ENCODE results near the gene FTMT. TPM values are rescaled to one million over a fixed set of nuclear protein-coding genes. Genes with fewer than 3 reads are reported as not detected.

FTMT gene
- total and polyA plus RNA-seq, 10 donors, result not detected

DNA sequence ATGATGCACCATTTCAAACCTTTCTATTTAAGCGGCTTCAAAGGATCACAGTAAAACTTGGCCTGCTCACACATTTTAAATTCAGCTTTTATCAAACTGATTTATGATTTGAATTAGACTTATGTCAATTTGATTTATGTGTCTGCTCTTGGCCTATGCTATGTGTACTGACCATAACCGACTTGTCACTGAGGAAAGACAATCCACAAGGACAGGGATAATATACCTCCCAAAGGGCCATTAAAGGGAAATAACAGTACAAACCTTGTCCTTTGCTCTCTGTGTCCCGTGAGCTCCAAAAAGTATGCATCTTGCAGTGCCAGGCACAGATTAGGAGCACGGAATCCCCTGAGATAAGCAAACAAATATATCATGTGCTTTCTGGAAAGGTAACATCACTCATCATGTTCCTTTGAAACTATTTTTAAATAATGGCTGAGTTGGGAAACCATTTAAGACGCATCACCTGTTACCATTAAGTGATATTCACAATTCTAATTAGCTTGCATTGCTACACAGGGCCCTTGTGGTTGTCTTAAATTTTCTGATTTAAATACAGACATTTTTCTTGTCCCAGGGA is 31.9 kb upstream of the FTMT start:
- no peaks in the 10 kb centered on the region for H3K36me3 ChIP-seq
- H3K4me1 ChIP-seq, result no peaks in the 10 kb centered on the region
- H3K4me3 ChIP-seq, result no peak overlapping the region
- no peak for DNase-seq
- H3K27me3 ChIP-seq (replicated peaks in 1 of 7), result no peaks in the 10 kb centered on the region
- intact Hi-C loops (cut with DNase I; ENCODE audit: low total_unique reads), result no loop called here
- no peak overlapping the region for H3K27ac ChIP-seq
- TF ChIP-seq POLR2AphosphoS5 (IDR thresholded peaks at IDR 0.05), result no peak
- no peak for TF ChIP-seq POLR2A (IDR thresholded peaks at IDR 0.05)
- TF ChIP-seq, protein P1, sequence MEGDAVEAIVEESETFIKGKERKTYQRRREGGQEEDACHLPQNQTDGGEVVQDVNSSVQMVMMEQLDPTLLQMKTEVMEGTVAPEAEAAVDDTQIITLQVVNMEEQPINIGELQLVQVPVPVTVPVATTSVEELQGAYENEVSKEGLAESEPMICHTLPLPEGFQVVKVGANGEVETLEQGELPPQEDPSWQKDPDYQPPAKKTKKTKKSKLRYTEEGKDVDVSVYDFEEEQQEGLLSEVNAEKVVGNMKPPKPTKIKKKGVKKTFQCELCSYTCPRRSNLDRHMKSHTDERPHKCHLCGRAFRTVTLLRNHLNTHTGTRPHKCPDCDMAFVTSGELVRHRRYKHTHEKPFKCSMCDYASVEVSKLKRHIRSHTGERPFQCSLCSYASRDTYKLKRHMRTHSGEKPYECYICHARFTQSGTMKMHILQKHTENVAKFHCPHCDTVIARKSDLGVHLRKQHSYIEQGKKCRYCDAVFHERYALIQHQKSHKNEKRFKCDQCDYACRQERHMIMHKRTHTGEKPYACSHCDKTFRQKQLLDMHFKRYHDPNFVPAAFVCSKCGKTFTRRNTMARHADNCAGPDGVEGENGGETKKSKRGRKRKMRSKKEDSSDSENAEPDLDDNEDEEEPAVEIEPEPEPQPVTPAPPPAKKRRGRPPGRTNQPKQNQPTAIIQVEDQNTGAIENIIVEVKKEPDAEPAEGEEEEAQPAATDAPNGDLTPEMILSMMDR (IDR thresholded peaks at IDR 0.05 in 8 of 11, conservative IDR thresholded peaks at IDR 0.05 in 3 of 11), result no peak
- H3K9me3 ChIP-seq, result peaks cover 0 to 10% (median under 1%) of the 10 kb centered on the region in 8 donors
- 63 to 79% (median 69%) methylated on average over 5 of the region's 5 CpGs for WGBS, 5 donors

DNA sequence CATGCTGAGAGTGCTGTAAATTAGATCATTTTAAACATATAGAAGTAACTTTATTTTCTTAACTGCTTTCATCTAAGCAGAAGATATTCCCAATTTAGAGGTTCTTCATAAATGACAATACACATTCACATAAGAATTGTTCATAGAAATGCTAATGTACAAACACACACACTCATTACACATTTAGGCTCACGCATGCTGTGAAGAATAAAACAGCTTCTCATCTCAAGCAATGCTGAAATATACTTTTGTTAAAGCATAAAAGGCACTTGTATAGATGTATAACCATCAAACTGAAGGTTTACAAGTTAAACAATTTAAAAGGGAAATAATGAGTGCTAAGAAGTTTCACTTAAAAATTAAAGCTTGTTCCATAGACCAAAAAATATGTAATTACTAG is 18.1 kb upstream of the FTMT start:
- Histone ChIP-seq H3K9me3 (peaks cover 0 to 12% (median 0%) of the 10 kb centered on the region in 8 donors), H3K27ac (no peak overlapping the region), H3K27me3 (replicated peaks in 1 of 7) (no peaks in the 10 kb centered on the region), H3K4me3 (no peak overlapping the region), H3K36me3 (no peaks in the 10 kb centered on the region), H3K4me1 (no peaks in the 10 kb centered on the region)
- intact Hi-C loops (cut with DNase I; ENCODE audit: low total_unique reads), result no loop called here
- 76 to 91% (median 84%) methylated on average over 1 of the region's 1 CpG for WGBS, 5 donors
- no peak for TF ChIP-seq POLR2AphosphoS5 (IDR thresholded peaks at IDR 0.05)
- no peak for DNase-seq

DNA sequence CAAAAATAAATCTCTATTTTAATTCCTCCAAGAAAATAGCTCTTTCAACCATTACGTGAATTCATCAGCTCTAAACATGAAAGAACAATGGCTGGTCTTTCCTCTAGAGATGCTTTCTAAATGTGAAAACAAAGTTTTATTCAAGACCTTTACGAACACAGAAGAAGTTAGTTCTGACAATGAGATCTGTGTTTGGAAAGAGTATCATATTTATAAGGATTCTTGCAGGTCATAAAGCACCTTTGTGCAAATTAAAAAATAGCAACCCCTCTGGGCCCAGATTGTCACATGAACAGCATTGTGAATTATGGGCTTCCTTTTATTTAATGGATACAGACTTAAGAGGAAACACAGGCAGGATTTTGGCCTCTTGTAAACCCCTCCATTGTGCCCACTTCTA is 17.7 kb upstream of the FTMT start:
- no peaks in the 10 kb centered on the region for H3K27me3 ChIP-seq (replicated peaks in 1 of 7)
- 79 to 89% (median 85%) methylated on average over 2 of the region's 2 CpGs for WGBS, 5 donors
- intact Hi-C loops (cut with DNase I; ENCODE audit: low total_unique reads), result no loop called here
- H3K9me3 ChIP-seq, result peaks cover 0 to 8% (median 0%) of the 10 kb centered on the region in 8 donors
- H3K4me1 ChIP-seq, result no peaks in the 10 kb centered on the region
- H3K4me3 ChIP-seq, result no peak overlapping the region
- H3K36me3 ChIP-seq, result no peaks in the 10 kb centered on the region
- H3K27ac ChIP-seq, result no peak overlapping the region
- TF ChIP-seq POLR2AphosphoS5 (IDR thresholded peaks at IDR 0.05) (no peak), POLR2A (IDR thresholded peaks at IDR 0.05) (no peak)
- TF ChIP-seq, protein P1 (IDR thresholded peaks at IDR 0.05 in 8 of 11, conservative IDR thresholded peaks at IDR 0.05 in 3 of 11), result no peak
- DNase-seq, result no peak

DNA sequence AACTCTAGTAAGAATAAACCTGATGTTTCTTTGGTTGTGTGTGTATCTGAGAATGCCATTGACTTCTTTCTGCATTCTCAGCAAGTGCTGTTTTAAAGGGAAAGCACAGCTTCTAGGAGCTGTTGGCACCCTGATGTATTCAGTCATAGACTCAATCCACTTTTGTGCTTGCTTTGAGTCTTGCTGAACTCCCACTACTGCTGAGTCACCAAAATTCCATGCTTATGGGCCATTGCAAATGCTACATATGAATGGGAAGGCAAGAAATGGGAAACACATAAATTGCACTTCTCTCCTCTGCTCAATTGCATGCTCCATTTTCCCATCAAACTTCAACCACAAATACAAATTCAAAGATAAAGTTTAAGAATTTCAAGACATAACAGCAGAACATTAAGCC is 9.8 kb upstream of the FTMT start:
- no peak for DNase-seq
- Histone ChIP-seq H3K4me1 (no peaks in the 10 kb centered on the region), H3K27me3 (replicated peaks in 1 of 7) (no peaks in the 10 kb centered on the region), H3K36me3 (no peaks in the 10 kb centered on the region), H3K27ac (no peak overlapping the region), H3K4me3 (no peak overlapping the region), H3K9me3 (no peaks in the 10 kb centered on the region)
- intact Hi-C loops (cut with DNase I; ENCODE audit: low total_unique reads), result no loop called here
- TF ChIP-seq, protein P1 (IDR thresholded peaks at IDR 0.05 in 8 of 11, conservative IDR thresholded peaks at IDR 0.05 in 3 of 11), result no peak
- TF ChIP-seq POLR2A (IDR thresholded peaks at IDR 0.05) (no peak), POLR2AphosphoS5 (IDR thresholded peaks at IDR 0.05) (no peak)

DNA sequence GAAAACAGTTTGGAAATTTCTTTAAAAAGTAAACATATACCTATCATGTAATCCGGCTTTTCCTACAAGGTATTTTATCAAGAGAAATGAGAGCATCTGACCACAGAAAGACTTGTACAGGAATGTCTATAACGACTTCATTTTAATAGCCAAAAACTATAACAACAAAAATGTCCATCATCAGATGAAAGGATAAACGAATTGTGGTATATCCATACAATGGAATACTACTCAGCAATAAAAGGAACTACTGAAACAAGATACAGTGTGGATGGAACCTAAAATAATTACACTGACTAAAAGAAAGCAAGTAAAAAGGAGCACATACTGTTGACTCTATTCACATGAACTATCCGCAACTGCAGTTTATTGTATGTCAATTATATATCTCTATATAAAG is 1.4 kb upstream of the FTMT start:
- Histone ChIP-seq H3K27ac (no peak overlapping the region), H3K36me3 (no peaks in the 10 kb centered on the region), H3K4me1 (no peaks in the 10 kb centered on the region), H3K9me3 (peaks cover 0 to 22% (median 11%) of the 10 kb centered on the region in 8 donors), H3K27me3 (replicated peaks in 1 of 7) (no peaks in the 10 kb centered on the region), H3K4me3 (no peak overlapping the region)
- WGBS, 5 donors, result 69 to 81% (median 81%) methylated on average over 4 of the region's 4 CpGs
- intact Hi-C loops (cut with DNase I; ENCODE audit: low total_unique reads), result no loop called here
- no peak for DNase-seq
- TF ChIP-seq, protein P1 (IDR thresholded peaks at IDR 0.05 in 8 of 11, conservative IDR thresholded peaks at IDR 0.05 in 3 of 11), result no peak
- TF ChIP-seq POLR2A (IDR thresholded peaks at IDR 0.05) (no peak), POLR2AphosphoS5 (IDR thresholded peaks at IDR 0.05) (no peak)
